GM19240 (cell line): ENCODE data around the gene TOM1L2.

ENCODE experiments used
- DNase-seq: peaks from one replicate; pipeline ENCODE4 v3.0.0; 2011; ENCODE audit warnings: low spot score; ENCODE audit not compliant: insufficient read length

The TOM1L2 gene

DNA sequence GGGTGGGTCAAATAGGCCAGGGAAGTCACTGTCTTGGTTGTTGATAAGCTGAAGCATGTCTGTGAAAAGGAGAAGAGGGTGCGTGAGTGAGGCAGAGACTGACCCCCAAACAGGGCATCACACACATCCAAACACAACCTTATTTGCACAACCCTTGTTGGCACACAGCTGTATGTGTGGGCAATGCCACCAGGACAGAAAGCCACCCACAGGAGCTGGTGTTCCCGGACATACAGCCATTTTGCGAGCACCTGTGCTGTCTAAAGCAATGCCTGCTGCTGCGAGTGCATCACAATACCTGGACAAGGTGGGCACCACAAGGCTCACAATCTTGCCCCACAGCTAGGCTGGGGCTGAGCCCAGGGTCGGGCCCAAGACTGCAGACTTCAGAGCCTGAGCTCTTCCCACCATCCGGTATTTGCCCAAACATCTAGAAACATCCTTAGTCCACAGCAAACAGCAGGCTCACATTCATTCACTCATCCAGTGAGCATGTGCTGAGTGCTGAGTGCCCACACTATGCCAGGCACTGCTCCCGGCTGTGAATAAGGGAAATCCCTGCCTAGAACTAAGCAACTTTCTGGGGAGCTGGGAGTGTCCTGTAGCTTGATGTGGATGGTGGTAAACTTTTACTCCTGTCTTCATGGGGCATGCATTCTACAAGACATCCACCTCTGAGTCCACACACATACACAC, 151.6 kb downstream of the TOM1L2 start:
- DNase-seq, result no peak

GRCh38 chr17:17820046-17820445, 152.2 kb downstream of the TOM1L2 start:
- no peak for DNase-seq

DNA sequence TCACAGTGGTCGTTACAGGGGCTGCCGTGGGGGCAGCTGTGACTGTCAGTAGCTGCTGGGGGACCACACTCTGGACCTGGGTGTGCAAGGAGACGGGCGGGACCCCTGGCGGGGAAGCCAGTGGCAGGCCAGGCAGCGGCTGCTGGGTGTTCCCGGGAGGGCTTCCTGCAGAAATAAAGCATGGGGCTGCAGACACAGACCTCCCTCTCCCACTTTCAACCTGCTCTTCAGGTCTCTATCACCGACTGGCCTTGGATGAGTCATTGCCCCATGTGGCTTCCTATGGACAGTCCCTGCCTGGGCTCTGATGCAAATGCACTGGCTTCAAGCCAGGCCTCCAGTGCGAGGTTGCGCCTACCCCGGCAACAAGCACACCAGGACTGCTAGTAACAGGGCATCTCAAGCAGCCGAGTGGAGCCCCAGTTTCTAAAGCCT, 152.6 kb downstream of the TOM1L2 start:
- peak; percentile 81 for DNase-seq

DNA sequence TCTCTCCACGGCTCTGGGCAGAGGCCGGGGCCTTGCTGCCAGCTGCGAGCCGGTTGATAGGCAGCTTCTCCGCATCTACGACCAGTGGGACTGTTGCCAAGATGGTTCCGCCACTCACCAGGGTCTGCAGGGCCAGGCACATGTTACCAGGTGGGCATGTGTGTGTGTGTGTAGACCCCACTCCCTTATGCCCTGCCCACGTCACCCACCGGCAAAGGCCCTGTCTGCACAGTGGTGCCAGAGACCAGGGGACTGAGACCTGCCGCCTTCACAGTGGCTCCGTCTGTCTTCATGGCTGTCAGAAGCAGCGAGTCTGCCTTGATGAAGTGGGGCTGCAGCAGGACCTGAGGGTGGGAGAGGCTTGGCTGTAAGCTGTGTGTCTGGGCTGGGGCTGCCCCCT, 153.1 kb downstream of the TOM1L2 start:
- no peak for DNase-seq

GRCh38 chr17:17818088-17818526, 154.1 kb downstream of the TOM1L2 start:
- DNase-seq, result peak; percentile 70

GRCh38 chr17:17817552-17817947, 154.7 kb downstream of the TOM1L2 start:
- DNase-seq, result no peak

DNA sequence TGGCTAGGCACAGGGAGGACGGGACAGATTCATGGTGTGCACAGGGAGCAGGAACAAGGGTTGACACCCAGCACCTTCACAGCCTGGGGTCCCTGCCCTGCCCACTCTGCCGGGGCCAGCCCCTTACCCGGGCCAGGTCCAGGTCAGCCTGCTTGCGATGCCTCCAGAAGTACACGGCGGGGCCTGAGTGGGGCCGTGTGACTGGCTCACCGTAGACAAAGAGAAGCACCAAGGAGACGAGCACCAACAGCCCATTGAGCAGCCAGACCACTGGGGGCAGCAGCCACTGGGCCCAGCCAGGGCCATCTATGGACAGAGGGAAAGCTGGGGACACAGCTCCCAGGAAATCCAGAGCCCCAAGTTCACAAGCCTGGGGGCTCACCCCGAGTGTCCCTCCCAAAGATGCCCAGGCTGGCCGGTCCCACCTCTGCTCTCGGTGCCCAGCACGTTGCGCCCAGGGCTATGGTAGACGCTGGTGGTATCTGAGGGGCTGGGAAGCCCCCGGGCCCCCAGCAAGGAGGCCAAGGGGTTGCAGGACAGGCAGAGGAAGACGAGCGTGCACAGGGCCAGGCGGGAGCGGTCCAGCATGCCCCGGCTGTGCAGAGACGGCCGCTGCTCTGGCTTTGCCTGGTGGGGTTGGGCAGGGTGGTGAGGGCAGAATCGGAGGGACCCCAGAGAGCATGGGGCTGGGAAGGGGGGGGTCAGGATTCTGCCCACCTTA, 155.2 kb downstream of the TOM1L2 start:
- no peak for DNase-seq

GRCh38 chr17:17816240-17816814, 155.9 kb downstream of the TOM1L2 start:
- DNase-seq, result no peak

DNA sequence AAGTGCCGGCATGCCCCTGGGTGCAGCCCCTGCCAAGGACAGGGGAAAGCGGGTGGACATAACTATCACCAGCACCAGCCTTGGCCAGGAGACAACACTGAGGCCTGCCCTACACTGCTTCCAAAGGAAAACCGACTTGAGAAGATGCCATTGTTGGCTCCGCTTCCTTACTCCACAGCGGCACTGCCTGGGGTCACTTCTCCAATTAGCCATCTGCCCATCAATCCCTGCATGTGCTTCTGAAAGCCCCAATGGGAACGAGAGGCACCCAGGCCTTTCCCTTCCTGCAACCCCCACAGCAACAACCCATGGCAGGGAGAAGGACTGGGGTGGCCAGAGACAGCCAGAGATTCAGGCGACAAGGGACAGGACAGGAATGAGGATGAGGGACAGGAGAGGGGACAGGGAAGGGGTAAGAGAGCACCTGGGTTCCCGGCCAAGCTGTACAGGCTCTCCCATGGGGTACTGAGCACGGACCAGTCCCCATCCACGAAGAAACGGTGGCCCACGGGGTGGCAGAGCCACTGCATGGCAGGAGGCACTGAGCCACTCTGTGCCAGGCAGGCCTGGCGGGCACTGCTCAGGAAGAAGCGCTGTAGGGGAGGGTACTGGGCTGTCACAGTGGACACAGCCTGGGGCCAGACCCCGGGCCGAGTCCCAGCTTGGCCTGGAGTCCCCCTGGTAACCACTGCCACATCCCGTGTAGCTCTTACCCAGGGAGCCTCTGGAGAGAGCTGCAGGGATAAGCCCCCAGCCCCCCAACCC, 156.6 kb downstream of the TOM1L2 start:
- no peak for DNase-seq

GRCh38 chr17:17815062-17815406, 157.2 kb downstream of the TOM1L2 start:
- no peak for DNase-seq

GRCh38 chr17:17814162-17815061, 157.8 kb downstream of the TOM1L2 start:
- no peak for DNase-seq

DNA sequence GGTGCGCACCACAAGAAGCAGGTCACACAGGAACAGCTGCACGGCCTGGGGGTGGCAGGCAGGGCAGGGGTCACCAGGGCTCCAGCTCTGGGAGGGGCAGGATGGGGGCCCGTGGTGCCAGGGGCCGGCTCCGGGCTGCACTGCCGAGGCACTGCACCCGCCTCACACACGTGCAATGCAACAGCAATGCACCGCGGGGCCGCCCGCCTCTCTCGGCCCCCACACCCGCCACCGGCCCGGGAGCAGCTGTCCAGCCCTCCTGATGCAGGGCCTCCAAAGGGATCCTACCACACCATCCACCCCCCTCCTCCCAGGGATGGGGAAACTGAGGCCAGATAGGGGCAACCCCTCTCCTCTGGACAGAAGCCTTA, 158.5 kb downstream of the TOM1L2 start:
- DNase-seq, result no peak

- no peak for DNase-seq
These were observed 159.0 kb downstream of the TOM1L2 start for GRCh38 chr17:17813055-17813724.

DNA sequence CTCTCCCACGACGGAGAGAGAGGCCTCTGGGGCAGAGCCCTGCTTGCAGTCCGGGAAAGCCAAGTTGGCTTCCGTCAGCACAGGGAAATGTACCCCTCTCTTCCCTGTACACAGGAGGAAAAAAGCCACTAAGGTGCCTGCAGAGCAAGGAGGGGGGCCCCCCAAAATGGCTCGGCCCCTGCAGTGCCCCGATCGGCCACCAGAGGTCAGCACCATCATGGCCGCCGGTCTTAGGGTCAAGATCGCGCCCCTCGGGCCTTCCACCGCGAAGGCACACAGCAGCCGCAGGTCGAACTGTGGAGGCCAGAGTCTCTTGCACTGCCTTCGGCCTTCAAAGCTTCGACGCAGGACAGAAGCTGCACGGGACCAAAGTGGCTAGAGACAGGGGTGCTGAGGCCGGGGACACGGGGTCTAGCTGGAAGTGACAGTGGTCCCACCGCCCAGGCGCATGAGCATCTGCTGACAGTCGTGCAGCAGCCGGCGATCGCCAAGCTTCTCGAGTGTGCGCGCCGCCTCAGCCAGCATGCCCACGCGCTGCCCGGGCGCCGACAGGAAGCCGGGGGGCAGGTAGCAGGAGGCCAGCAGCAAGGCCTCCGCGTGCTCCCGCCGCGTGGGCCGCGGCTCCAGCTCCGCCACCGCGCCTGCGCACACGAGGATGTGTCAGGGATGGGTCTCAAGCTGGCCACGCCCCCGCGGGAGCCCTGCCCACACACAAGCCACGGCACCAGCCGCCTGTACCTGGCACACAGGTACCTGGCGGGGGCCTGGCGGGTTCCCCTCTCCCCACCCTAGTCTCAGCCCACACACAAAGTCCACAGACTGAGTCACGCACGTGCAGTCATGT, 159.8 kb downstream of the TOM1L2 start:
- DNase-seq, result peak; percentile 97

GRCh38 chr17:17811381-17812210, 160.6 kb downstream of the TOM1L2 start:
- DNase-seq, result no peak

DNA sequence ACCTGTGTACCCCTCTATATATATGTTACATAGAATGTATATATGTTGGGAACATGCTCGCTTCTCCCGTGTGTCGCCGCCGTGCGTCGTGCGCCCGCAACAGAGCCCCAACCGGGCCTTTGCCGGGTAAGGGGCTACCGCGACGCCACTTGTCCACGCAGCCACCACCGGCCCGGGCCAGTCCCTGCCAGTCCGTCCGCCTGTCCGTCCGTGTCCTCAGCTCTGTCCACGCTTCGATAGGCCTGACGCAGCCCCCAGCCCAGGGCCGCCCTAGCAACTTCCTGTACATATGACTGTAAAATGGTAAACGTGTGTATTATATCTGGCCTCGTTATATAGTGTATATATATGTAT, 161.3 kb downstream of the TOM1L2 start:
- DNase-seq, result no peak

GRCh38 chr17:17810084-17810894, 161.9 kb downstream of the TOM1L2 start:
- DNase-seq, result no peak

GRCh38 chr17:17809531-17810083, 162.6 kb downstream of the TOM1L2 start:
- no peak for DNase-seq
